PC-3 (cell line): Measurements from ENCODE around the gene ASB2.

Experiments used
- EZH2 ChIP-seq: fragments of 300-600 bp; sonication (generic); IDR thresholded peaks from one replicate; pipeline ENCODE4 v1.6.1; 2017; ENCODE audit warnings: antibody characterized with exemption, mild to moderate bottlenecking, low read length; ENCODE audit not compliant: unreplicated experiment
- TF ChIP-seq, protein P1 (sequence below): fragments of 300-600 bp; sonication (generic); conservative IDR thresholded peaks from 2 replicates; pipeline ENCODE4 v1.5.1; 2017; ENCODE audit warnings: antibody characterized with exemption, low read depth, mild to moderate bottlenecking, low read length

DNA sequence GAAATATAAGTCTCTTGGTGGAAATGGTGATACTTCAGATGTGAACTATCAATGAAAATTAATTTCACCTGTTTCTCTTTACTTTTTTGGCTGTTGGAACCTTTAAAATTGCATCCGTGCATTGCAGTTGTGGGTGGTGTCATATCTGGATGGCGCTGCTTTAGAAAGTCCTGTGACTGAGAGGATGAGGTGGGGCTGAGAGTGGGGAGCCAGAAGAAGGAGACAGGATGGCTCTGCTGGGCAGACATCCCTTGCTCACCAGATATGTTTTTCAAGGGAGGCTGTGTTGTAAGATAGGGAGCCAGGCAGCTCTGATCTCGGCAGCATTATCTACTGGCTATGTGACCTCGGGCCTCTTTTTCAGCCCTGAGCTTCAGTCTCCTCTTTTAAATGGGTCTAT lies 12.7 kb downstream of the ASB2 start:
- TF ChIP-seq, protein P1, sequence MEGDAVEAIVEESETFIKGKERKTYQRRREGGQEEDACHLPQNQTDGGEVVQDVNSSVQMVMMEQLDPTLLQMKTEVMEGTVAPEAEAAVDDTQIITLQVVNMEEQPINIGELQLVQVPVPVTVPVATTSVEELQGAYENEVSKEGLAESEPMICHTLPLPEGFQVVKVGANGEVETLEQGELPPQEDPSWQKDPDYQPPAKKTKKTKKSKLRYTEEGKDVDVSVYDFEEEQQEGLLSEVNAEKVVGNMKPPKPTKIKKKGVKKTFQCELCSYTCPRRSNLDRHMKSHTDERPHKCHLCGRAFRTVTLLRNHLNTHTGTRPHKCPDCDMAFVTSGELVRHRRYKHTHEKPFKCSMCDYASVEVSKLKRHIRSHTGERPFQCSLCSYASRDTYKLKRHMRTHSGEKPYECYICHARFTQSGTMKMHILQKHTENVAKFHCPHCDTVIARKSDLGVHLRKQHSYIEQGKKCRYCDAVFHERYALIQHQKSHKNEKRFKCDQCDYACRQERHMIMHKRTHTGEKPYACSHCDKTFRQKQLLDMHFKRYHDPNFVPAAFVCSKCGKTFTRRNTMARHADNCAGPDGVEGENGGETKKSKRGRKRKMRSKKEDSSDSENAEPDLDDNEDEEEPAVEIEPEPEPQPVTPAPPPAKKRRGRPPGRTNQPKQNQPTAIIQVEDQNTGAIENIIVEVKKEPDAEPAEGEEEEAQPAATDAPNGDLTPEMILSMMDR: no peak
- TF ChIP-seq EZH2: no peak
